Right atrium auricular region (tissue), 2 donors: ENCODE measurements around the gene OGFR. TPM values are rescaled to one million over a fixed set of nuclear protein-coding genes. Genes with fewer than 3 reads are reported as not detected.

Experiments used
- DNase-seq: peaks from one replicate; pipeline ENCODE4 v3.0.0-alpha.2; 2019; ENCODE audit warnings: low spot score
- H3K27ac ChIP-seq, 2 donors: fragments of 200-600 bp; sonication (generic); 1 replicate in 1 of 2; 2 replicates in 1 of 2; pipeline ENCODE4 v1.5.1; 2016 to 2019
- H3K27me3 ChIP-seq, 2 donors: fragments of 200-600 bp; sonication (generic); one replicate each; pipeline versions ENCODE4 v1.5.1 to v1.6.0; 2017 to 2019
- H3K36me3 ChIP-seq: fragments of 200-600 bp; sonication (generic); one replicate; pipeline ENCODE4 v1.5.1; 2016
- H3K4me1 ChIP-seq, 2 donors: fragments of 200-600 bp; sonication (generic); one replicate each; pipeline versions ENCODE4 v1.5.1 to v1.6.0; 2017 to 2019
- H3K4me3 ChIP-seq, 2 donors: fragments of 200-600 bp; sonication (generic); 1 replicate in 1 of 2; 2 replicates in 1 of 2; pipeline ENCODE4 v1.5.1; 2017 to 2019; ENCODE audit warnings: mild to moderate bottlenecking in 1 of 2, moderate library complexity in 1 of 2
- H3K9me3 ChIP-seq, 2 donors: fragments of 200-600 bp; sonication (generic); one replicate each; pipeline ENCODE4 v1.5.1; 2019
- total RNA-seq, 2 donors: library from RNA; depleted of rRNA; stranded (reverse); fragments of >200 nt; gene quantifications; one replicate each; pipeline ENCODE4 v1.1.0, GENCODE V29; 2016
- TF ChIP-seq, protein P1 (sequence below), 2 donors: fragments of 200-600 bp; sonication (generic); IDR thresholded peaks; one replicate each; pipeline ENCODE4 v1.5.1; 2019; ENCODE audit warnings: antibody characterized with exemption in 2 of 2

Gene OGFR
- total RNA-seq, 2 donors from 2014 or later, result 17.3 to 31.2 TPM

GRCh38 chr20:62770916-62771315, 33.7 kb upstream of the OGFR start:
- no peak overlapping the region for H3K27ac ChIP-seq
- TF ChIP-seq, protein P1, sequence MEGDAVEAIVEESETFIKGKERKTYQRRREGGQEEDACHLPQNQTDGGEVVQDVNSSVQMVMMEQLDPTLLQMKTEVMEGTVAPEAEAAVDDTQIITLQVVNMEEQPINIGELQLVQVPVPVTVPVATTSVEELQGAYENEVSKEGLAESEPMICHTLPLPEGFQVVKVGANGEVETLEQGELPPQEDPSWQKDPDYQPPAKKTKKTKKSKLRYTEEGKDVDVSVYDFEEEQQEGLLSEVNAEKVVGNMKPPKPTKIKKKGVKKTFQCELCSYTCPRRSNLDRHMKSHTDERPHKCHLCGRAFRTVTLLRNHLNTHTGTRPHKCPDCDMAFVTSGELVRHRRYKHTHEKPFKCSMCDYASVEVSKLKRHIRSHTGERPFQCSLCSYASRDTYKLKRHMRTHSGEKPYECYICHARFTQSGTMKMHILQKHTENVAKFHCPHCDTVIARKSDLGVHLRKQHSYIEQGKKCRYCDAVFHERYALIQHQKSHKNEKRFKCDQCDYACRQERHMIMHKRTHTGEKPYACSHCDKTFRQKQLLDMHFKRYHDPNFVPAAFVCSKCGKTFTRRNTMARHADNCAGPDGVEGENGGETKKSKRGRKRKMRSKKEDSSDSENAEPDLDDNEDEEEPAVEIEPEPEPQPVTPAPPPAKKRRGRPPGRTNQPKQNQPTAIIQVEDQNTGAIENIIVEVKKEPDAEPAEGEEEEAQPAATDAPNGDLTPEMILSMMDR (IDR thresholded peaks at IDR 0.05), result no peak
- no peak overlapping the region for H3K4me3 ChIP-seq
- no peak for DNase-seq
- no peaks in the 10 kb centered on the region for H3K36me3 ChIP-seq
- H3K9me3 ChIP-seq, result no peaks in the 10 kb centered on the region
- no peaks in the 10 kb centered on the region for H3K4me1 ChIP-seq
- H3K27me3 ChIP-seq, result no peaks in the 10 kb centered on the region

DNA sequence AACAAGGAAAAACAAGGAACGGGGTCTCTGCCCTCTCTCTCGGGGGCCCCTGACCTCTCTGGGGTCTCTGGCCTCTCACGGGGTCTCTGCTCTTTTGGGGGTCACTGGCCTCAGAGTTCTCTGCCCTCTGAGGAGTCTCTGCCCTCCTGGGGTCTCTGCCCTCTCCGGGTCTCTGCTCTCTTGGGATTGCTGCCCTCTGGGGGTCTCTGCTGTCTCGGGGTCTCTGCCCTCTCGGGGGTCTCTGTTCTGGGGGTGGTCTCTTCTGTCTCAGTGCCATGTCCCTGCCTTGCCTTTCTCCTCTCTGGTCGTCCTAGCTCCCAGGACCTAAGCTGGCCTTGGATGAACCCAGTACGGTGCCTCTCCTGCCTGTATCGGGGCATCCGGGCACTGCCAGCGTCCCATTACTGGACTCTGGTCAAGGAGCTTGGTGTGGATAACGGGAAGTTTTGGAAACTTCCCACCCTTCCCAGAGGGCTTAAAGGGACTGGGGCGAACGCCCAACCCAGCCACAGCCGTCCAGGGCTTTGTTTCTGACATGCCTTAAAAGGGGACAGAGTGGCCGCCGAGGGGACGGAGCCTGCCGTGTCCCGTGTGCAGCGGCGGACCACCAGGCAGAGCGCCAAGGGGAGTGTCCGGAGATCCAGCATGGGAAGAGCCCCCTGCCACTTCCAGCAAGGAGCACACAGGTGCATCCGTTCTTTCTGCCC, 33.1 kb upstream of the OGFR start:
- Histone ChIP-seq H3K9me3 (no peaks in the 10 kb centered on the region), H3K36me3 (no peaks in the 10 kb centered on the region), H3K27me3 (no peaks in the 10 kb centered on the region), H3K4me1 (no peaks in the 10 kb centered on the region), H3K27ac (no peak overlapping the region), H3K4me3 (no peak overlapping the region)
- TF ChIP-seq, protein P1 (IDR thresholded peaks at IDR 0.05), result no peak
- no peak for DNase-seq

- no peaks in the 10 kb centered on the region for H3K9me3 ChIP-seq
- TF ChIP-seq, protein P1 (IDR thresholded peaks at IDR 0.05), result no peak
- H3K27me3 ChIP-seq, result no peaks in the 10 kb centered on the region
- H3K27ac ChIP-seq, result no peak overlapping the region
- no peak overlapping the region for H3K4me3 ChIP-seq
- DNase-seq, result no peak
- no peaks in the 10 kb centered on the region for H3K36me3 ChIP-seq
- H3K4me1 ChIP-seq, result no peaks in the 10 kb centered on the region
These were observed 32.5 kb upstream of the OGFR start for GRCh38 chr20:62772103-62772611.

DNA sequence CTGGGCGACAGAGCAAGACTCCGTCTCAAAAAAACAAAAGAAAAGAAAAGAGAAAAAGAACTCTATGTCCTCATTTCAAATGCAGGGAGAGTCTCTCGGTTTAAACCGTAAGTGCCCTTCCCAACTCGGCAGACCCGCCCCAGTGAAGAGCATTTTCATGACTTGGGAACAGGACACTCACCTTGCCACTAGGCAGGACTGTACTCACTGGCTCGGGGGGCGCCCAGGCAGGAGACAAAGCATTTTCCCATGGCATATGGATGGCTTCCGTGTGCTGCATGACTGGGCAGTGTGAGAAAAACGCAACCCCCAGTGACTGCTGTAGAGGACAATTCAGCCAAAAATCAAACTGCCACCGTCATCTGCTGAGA, 32.0 kb upstream of the OGFR start:
- Histone ChIP-seq H3K9me3 (no peaks in the 10 kb centered on the region), H3K27me3 (no peaks in the 10 kb centered on the region), H3K36me3 (no peaks in the 10 kb centered on the region), H3K4me1 (no peaks in the 10 kb centered on the region), H3K4me3 (no peak overlapping the region), H3K27ac (no peak overlapping the region)
- TF ChIP-seq, protein P1 (IDR thresholded peaks at IDR 0.05), result no peak
- no peak for DNase-seq

- H3K36me3 ChIP-seq, result no peaks in the 10 kb centered on the region
- no peaks in the 10 kb centered on the region for H3K27me3 ChIP-seq
- no peak for DNase-seq
- no peak overlapping the region for H3K27ac ChIP-seq
- H3K9me3 ChIP-seq, result no peaks in the 10 kb centered on the region
- TF ChIP-seq, protein P1 (IDR thresholded peaks at IDR 0.05), result no peak
- no peaks in the 10 kb centered on the region for H3K4me1 ChIP-seq
- no peak overlapping the region for H3K4me3 ChIP-seq
These were observed 31.4 kb upstream of the OGFR start for GRCh38 chr20:62772990-62773844.
